ENCODE results near the gene ATP8B3.

ATP8B3 gene

GRCh38 chr19:1851654-1852580, 39.8 kb upstream of the ATP8B3 start:
- DNase-seq, result no peak

DNA sequence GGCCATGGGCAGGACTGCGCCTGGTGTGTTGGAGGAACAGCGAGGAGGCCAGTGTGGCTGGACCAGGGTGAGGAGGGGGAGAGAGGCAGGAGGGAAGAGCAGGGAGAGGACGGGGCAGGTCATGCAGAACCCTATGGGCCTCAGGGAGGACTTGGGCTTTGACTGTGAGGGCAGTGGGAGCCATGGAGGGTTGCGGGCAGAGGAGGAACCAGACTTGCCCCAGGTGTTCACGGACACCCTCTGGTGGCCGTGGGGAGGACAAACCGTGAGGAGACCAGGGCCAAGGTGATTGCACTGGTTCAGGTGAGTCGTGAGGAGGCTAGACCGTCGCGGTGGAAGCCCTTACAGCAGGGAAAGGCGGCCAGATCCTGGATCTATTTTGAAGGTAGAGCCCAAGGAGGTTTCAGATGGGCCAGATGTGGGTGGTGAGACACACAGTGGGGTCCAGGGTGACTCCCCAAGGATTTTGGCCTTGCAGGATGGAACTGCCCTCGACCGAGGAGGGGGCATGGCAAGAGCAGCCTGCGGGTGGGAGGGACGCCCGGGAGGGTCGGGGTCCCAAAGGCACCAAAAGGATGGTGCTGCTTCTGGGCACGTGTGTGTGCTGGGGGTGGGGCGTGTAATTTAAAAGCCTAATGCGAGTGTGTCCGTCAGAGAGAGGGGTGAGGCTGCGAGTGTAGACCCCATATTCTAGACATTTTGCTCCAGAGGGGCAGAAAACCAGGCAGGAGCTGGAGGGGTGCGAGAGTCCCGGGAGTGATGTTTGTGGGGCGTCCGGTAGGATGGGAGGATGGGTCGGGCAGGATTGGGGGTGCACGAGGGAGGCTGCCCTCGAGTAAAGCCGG, 39.0 kb upstream of the ATP8B3 start:
- DNase-seq, result no peak

- no peak for DNase-seq
Measured at GRCh38 chr19:1849886-1850398, 37.9 kb upstream of the ATP8B3 start.

DNA sequence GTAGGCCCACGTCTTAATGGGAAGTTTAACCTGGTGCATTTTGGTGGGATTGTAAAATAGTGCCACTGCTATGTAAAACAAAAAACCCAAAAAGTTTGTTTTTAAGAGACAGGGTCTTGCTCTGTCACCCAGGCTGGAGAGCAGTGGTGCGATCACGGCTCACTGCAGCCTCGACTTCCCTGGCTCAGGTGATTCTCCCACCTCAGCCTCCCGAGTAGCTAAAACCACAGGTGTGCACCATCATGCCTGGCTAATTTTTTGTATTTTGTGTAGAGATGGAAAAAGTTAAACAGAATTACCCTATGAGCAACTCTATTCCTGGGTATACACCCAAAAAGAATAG, 37.0 kb upstream of the ATP8B3 start:
- no peak for DNase-seq

GRCh38 chr19:1848399-1849131, 36.5 kb upstream of the ATP8B3 start, which contains the start of gene REXO1:
Gene REXO1, minus strand, starts transcription at chr19:1848483. Its CDS starts 125 bp downstream, at chr19:1848358.
- peak; percentile 91 for DNase-seq

DNA sequence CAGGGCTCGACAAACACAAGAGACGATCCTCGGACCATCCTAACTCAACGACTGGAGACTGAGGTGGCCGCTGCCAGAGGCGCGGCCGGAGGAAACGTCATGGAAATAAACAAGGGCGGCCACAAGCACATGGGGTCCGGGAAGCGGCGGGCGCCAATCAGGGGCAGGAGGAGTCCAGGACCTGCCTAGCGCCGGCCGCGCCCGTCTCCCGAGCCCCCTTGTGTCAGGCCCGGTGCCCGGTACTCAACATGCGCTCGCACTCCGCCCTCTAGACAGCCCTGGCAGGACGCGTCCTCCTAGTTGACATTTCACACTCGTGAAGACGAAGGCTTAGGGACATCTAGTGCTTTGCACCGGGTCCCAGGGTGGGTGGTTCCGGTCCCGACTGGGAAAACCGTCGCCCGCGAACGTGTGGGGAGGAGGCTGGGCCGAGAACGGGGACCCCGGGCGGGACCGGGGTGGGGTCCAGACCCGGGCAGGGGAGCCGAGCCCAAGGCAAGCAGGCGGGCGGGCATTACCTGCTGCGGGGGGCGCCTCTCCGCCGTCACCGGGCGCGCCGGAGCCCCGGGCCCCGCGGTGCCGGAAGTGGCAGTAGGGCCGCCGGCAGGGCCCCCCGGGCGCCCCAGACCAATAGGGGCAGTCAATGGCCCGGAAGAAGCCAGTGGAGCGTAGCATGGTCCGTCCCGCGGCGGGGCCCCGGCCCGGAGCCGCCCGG, 35.8 kb upstream of the ATP8B3 start:
- DNase-seq, result no peak

- DNase-seq, result no peak
Measured at GRCh38 chr19:1847348-1847683, 35.2 kb upstream of the ATP8B3 start.

DNA sequence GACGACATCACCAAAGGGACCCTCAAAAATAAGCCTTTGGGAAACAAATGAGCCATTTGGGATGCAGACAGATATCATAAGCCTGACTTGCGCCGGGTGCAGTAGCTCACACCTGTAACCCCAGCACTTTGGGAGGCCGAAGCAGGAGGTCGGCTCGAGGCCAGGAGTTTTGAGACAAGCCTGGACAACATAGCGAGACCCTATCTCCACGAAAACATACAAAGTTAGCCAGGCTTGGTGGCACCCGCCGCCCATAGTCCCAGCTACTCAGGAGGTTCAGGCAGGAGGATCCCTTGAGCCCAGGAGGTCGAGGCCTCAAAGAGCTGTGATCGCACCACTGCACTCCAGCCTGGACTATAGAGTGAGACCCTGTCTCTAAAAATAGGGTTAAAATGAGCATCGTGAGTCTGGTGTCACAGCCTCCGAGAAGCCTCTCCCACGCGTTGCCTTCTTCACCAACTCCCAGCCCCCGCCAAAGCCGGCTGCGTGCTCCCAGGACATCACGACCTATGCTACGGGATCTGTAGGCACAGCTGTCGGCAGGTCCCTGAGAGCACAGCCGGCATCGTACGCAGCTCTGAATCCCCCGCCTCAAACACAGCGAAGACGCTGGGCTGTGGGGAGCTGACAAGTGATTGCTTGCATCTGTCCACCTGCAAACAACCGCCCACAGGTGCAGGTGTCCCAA, 34.6 kb upstream of the ATP8B3 start:
- no peak for DNase-seq

- no peak for DNase-seq
Measured at GRCh38 chr19:1845642-1846041, 33.6 kb upstream of the ATP8B3 start.

- no peak for DNase-seq
Measured at GRCh38 chr19:1845125-1845515, 33.0 kb upstream of the ATP8B3 start.

DNA sequence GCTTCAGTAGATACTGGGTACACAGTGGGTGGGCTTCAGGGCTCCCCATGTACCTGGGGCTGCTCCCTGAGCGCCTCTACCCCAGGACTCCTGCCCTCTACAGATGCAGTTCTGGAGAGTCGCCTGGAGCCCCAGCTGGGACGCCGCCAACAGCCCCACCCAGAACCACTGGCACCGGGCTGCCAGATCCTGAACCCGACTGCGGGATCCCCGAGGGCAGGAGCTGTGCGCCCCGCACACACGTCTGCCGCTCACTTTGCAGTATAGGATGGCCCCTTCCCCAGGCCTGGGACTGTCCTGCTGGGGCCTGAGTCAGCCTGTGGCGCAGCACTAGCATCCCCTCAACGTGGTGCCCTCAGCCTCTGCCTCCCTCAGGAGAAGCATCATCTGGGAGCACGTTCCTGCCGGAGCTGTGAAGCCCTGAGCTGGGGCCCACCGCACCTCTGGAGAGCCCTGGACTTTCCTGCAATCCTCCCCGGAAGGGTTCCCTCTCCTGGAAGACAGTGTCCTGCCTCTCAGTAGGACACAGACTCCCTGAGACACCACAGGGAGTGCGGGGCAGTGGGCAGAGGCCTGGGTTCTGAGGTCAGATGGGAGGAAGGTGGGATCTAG, 32.5 kb upstream of the ATP8B3 start:
- DNase-seq, result no peak

DNA sequence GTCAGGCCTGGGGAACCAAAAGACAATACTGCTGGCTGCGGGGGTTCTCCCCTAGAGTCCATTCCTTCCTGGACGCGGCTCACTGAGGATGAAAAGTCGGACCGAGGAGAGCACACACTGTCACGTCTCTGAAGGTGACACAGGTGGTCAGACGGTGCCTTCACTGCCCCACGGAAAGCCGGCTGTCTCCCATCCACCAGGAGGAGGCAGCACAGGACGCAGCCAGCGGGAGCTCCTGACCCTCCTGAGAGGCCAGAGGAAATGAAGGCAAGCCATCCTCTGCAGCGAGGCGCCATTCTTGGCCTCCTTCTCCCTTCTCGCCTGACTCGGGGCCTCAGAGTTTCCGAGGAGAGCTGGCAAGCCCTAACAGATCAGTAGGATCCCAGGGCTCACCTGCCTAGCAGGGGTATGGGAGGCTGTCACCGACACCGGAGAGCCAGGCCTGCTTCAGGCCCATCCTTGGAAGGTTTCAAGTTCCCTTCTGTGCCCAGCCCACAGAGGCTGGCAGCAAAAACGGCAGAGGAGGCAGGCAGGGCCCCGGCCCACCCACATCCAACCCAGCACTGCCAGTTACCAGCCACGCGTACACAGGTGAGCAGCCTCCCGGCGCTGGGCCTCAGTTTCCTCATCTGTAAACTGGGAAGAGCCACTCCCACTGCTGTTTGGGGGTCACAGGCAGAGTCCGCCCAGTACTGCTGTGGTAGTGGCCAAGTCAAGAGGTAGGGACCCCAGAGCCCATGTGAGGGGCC, 31.7 kb upstream of the ATP8B3 start:
- no peak for DNase-seq

DNA sequence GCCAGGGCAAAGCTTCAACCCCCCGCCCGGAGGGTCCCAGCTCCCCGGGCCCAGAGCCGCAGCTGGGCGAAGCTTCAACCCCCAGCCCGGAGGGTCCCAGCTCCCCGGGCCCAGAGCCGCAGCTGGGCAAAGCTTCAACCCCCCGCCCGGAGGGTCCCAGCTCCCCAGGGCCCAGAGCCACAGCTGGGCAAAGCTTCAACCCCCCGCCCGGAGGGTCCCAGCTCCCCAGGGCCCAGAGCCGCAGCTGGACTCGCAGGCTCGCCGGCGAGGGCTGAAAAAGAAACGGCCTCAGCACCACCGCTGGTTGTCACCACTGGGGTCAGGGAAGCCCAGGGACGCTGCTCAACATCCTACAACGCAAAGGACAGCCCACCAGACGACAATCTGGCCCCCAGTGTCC, 31.0 kb upstream of the ATP8B3 start:
- DNase-seq, result no peak

DNA sequence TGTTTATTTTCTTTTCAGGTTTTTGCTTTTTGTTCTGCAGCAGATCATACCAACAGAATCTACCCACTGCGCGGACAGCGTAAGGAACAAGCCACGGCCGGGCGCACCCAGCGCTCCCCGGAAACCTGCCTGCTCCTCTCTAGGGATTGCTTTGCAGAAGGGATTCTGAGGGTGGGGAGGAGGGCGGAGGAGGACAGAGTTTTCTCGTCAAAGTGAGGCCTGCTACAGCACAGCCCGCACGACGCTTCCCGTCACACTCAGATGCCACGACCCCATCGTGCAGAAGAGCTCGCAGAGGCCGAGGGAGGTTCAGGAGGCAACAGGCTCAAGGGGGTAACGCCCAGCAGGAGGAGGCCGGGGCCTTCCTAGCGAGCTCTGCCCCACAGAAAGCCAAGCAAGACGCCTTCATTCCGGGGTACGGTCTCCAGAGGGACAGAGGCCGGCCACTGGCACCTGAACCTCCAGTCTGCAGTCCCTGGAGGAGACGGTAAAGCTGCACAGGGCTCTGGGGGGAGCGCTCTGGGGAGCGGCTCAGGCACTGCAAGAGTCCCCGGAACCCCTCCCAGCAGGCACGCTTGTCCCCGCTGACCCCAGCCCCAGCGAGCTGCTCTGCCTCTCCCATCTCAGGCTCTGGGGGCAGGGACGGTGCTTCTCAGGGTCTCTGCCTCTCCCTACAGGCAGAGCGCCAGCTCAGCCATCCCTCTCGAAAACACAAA, 29.3 kb upstream of the ATP8B3 start:
- no peak for DNase-seq

DNA sequence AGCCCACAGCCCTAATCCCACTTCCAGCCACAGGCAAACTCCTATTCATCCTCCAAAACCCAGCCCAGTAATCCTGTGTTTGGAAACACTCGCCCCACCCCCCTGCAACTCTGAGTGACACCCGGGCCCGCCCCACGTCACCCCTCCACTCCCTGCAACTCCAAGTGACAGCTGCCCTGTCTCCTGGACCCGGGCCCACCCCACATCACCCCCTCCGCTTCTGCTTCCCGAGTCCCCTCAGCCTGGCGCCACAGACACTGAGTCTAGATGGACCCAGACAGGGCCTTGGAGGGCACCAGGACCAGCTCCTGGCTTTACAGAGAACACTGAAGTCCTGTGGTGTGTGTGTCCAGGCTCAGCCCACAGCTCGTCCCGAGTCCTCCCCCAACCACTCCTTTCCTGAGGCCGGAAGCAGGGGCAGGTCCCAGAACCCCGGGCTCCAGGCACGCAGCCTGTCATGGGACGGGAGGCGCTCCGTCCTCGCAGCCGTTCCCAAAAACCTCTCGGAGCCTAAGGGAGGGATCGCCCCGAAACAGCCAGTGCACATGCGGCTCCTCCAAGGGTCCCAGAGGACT, 28.6 kb upstream of the ATP8B3 start:
- no peak for DNase-seq

- no peak for DNase-seq
Measured at GRCh38 chr19:1839658-1840540, 27.8 kb upstream of the ATP8B3 start.

- no peak for DNase-seq
Measured at GRCh38 chr19:1837625-1838105, 25.6 kb upstream of the ATP8B3 start.

- DNase-seq, result no peak
Measured at GRCh38 chr19:1837222-1837565, 25.1 kb upstream of the ATP8B3 start.
